Measurements from ENCODE around the gene KCNIP1.

Gene KCNIP1

GRCh38 chr5:170732685-170733084 lies 228.9 kb downstream of the KCNIP1 start:
- Histone ChIP-seq H3F3A (ENCODE audit: insufficient read depth, low read length) (no peaks in the 10 kb centered on the region), H3K4me3 (ENCODE audit: low read depth, low read length, poor library complexity, severe bottlenecking) (no peak overlapping the region), H3K9ac (ENCODE audit: low read length) (no peak overlapping the region)

GRCh38 chr5:170736966-170737365 lies 233.1 kb downstream of the KCNIP1 start:
- H3K9me2 ChIP-seq (ENCODE audit: low read depth, low read length): no peaks in the 10 kb centered on the region
- H3K79me2 ChIP-seq (ENCODE audit: insufficient read depth, low read length): no peaks in the 10 kb centered on the region
- H3K4me2 ChIP-seq (ENCODE audit: low read length): no peak overlapping the region
- H4K20me1 ChIP-seq (ENCODE audit: insufficient read depth, low read length): no peaks in the 10 kb centered on the region
- no peak overlapping the region for H2AFZ ChIP-seq (ENCODE audit: low read length)
- TF ChIP-seq EZH2 (IDR thresholded peaks at IDR 0.05; ENCODE audit: borderline replicate concordance, low read length) (no peak), CTCF (IDR thresholded peaks at IDR 0.05; ENCODE audit: low read length) (no peak)
- no peaks in the 10 kb centered on the region for H3K36me3 ChIP-seq (ENCODE audit: insufficient read depth, low read length)
- no peaks in the 10 kb centered on the region for H3F3A ChIP-seq (ENCODE audit: insufficient read depth, low read length)
- no peak overlapping the region for H3K4me3 ChIP-seq (ENCODE audit: low read depth, low read length, poor library complexity, severe bottlenecking)
- H3K27me3 ChIP-seq (ENCODE audit: insufficient read depth, low read length): no peaks in the 10 kb centered on the region; the same call in 1 of the 2 replicates
- H3K4me1 ChIP-seq (ENCODE audit: insufficient read depth, low read length, severe bottlenecking): no peaks in the 10 kb centered on the region
- H3K9ac ChIP-seq (ENCODE audit: low read length): no peak overlapping the region
- H3K9me3 ChIP-seq (ENCODE audit: low read length): no peaks in the 10 kb centered on the region
- no peak overlapping the region for H3K27ac ChIP-seq (ENCODE audit: low read depth, low read length, poor library complexity, severe bottlenecking)

More at GRCh38 chr5:170732685-170733084, 228.9 kb downstream of the KCNIP1 start:
- TF ChIP-seq EZH2 (IDR thresholded peaks at IDR 0.05; ENCODE audit: borderline replicate concordance, low read length) (no peak), CTCF (IDR thresholded peaks at IDR 0.05; ENCODE audit: low read length) (no peak)
- H3K9me2 ChIP-seq (ENCODE audit: low read depth, low read length): no peaks in the 10 kb centered on the region
- H3K36me3 ChIP-seq (ENCODE audit: insufficient read depth, low read length): no peaks in the 10 kb centered on the region
- H2AFZ ChIP-seq (ENCODE audit: low read length): no peak overlapping the region
- H3K79me2 ChIP-seq (ENCODE audit: insufficient read depth, low read length): no peaks in the 10 kb centered on the region
- no peaks in the 10 kb centered on the region for H3K9me3 ChIP-seq (ENCODE audit: low read length)
- H3K27me3 ChIP-seq (ENCODE audit: insufficient read depth, low read length): no peaks in the 10 kb centered on the region; the same call in 1 of the 2 replicates
- no peaks in the 10 kb centered on the region for H4K20me1 ChIP-seq (ENCODE audit: insufficient read depth, low read length)
- no peaks in the 10 kb centered on the region for H3K4me1 ChIP-seq (ENCODE audit: insufficient read depth, low read length, severe bottlenecking)
- no peak overlapping the region for H3K4me2 ChIP-seq (ENCODE audit: low read length)
- no peak overlapping the region for H3K27ac ChIP-seq (ENCODE audit: low read depth, low read length, poor library complexity, severe bottlenecking)

- no peak overlapping the region for H3K9ac ChIP-seq (ENCODE audit: low read length)
- no peak overlapping the region for H3K4me2 ChIP-seq (ENCODE audit: low read length)
- no peaks in the 10 kb centered on the region for H4K20me1 ChIP-seq (ENCODE audit: insufficient read depth, low read length)
- no peak overlapping the region for H3K27ac ChIP-seq (ENCODE audit: low read depth, low read length, poor library complexity, severe bottlenecking)
- TF ChIP-seq EZH2 (IDR thresholded peaks at IDR 0.05; ENCODE audit: borderline replicate concordance, low read length): no peak
- TF ChIP-seq CTCF (IDR thresholded peaks at IDR 0.05; ENCODE audit: low read length): no peak
- H2AFZ ChIP-seq (ENCODE audit: low read length): no peak overlapping the region
- no peaks in the 10 kb centered on the region for H3K4me1 ChIP-seq (ENCODE audit: insufficient read depth, low read length, severe bottlenecking)
- H3F3A ChIP-seq (ENCODE audit: insufficient read depth, low read length): no peaks in the 10 kb centered on the region
- H3K4me3 ChIP-seq (ENCODE audit: low read depth, low read length, poor library complexity, severe bottlenecking): no peak overlapping the region
- no peaks in the 10 kb centered on the region for H3K9me3 ChIP-seq (ENCODE audit: low read length)
- H3K27me3 ChIP-seq (ENCODE audit: insufficient read depth, low read length): no peaks in the 10 kb centered on the region; the same call in 1 of the 2 replicates
- H3K9me2 ChIP-seq (ENCODE audit: low read depth, low read length): no peaks in the 10 kb centered on the region
- H3K36me3 ChIP-seq (ENCODE audit: insufficient read depth, low read length): no peaks in the 10 kb centered on the region
- no peaks in the 10 kb centered on the region for H3K79me2 ChIP-seq (ENCODE audit: insufficient read depth, low read length)
These were observed 233.8 kb downstream of the KCNIP1 start for GRCh38 chr5:170737591-170737990.
